C4-2B (cell line): ENCODE results near the gene SFXN5.

ENCODE experiments used
- CTCF ChIP-seq: fragments of 450-650 bp; conservative IDR thresholded peaks from 2 replicates; pipeline ENCODE4 v1.5.1; 2017; ENCODE audit warnings: mild to moderate bottlenecking
- ZFX ChIP-seq: fragments of 450-650 bp; IDR thresholded peaks from 2 replicates; pipeline ENCODE4 v1.6.1; 2017

- TF ChIP-seq CTCF = no peak
- no peak for TF ChIP-seq ZFX
Measured at GRCh38 chr2:72991439-72991725, 80.1 kb downstream of the SFXN5 start.
